ENCODE results near the gene TMOD1.

DNA sequence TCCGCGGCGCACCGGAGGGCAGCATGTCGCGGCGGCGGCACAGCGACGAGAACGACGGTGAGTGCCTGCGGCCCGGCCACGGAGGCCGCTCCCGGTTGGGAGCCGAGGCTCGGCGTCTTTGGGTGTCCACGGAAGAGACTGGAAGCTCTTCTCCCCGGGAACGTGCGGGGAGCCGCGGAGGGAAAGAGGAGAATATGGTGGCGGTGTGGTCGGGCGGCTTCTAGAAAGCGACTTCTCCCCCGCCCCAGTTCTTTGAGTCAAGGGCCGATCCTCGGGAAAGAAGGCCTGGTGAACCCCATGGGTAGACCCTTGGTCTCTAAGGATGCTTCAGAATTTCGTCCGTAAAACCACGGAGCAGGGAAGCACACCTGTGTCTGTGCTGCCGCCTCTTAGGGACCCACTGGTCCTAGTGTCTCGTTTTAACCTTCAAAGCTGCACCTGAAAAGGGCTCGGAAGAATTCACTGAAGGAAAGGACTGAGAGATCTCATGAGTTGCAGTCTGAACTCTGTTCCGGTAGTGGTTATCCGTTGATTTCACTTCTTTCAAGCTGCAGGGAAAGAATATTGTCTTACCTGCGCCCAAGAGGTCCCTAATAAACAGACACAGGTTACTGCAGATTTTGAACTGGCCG is 132.5 kb downstream of the TMOD1 start:
- TF ChIP-seq, protein P1, sequence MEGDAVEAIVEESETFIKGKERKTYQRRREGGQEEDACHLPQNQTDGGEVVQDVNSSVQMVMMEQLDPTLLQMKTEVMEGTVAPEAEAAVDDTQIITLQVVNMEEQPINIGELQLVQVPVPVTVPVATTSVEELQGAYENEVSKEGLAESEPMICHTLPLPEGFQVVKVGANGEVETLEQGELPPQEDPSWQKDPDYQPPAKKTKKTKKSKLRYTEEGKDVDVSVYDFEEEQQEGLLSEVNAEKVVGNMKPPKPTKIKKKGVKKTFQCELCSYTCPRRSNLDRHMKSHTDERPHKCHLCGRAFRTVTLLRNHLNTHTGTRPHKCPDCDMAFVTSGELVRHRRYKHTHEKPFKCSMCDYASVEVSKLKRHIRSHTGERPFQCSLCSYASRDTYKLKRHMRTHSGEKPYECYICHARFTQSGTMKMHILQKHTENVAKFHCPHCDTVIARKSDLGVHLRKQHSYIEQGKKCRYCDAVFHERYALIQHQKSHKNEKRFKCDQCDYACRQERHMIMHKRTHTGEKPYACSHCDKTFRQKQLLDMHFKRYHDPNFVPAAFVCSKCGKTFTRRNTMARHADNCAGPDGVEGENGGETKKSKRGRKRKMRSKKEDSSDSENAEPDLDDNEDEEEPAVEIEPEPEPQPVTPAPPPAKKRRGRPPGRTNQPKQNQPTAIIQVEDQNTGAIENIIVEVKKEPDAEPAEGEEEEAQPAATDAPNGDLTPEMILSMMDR (IDR thresholded peaks at IDR 0.05): no peak
- no peak for TF ChIP-seq POLR2A (IDR thresholded peaks at IDR 0.05)

Measured in testis (tissue), 2 donors.